NCI-H1436 treated with DMSO at 0.1 percent for 48 hours (cell line): Measurements from ENCODE around the gene GIN1.
A peak's percentile ranks its signal among the peaks of the same experiment; 100 is the strongest.
"Not testable (repeated sequence)": the region's sequence is repeated elsewhere in the genome, so short reads cannot be mapped to it uniquely, and the experiment has no call there.

Source experiments
- DNase-seq: peaks from one replicate; lab custom pipeline; 2025; lab: John Stamatoyannopoulos, UW

The GIN1 gene

GRCh38 chr5:103119765-103120606 lies at the start of gene GIN1, which contains the start of gene PPIP5K2:
Gene GIN1 (minus strand): TSS chr5:103120138. CDS start chr5:103108707, 11,431 bp downstream.
Gene PPIP5K2 (plus strand): TSS chr5:103120301. CDS start chr5:103129590, 9,289 bp downstream.
- DNase-seq, result peak; percentile 86

- no peak for DNase-seq
Measured at GRCh38 chr5:103166706-103167105, 46.8 kb upstream of the GIN1 start.

GRCh38 chr5:103151156-103151555 lies 31.2 kb upstream of the GIN1 start:
- no peak for DNase-seq

GRCh38 chr5:103148213-103148612 lies 28.3 kb upstream of the GIN1 start:
- DNase-seq, result no peak

GRCh38 chr5:103145196-103145595 lies 25.3 kb upstream of the GIN1 start:
- DNase-seq, result no peak

- DNase-seq, result not testable (repeated sequence)
Measured at GRCh38 chr5:103142132-103142531, 22.2 kb upstream of the GIN1 start.

GRCh38 chr5:103139264-103139865 lies 19.4 kb upstream of the GIN1 start:
- no peak for DNase-seq

- DNase-seq, result no peak
Measured at GRCh38 chr5:103138202-103138690, 18.3 kb upstream of the GIN1 start.

- no peak for DNase-seq
Measured at GRCh38 chr5:103135461-103135860, 15.5 kb upstream of the GIN1 start.

- DNase-seq, result no peak
Measured at GRCh38 chr5:103133231-103133630, 13.3 kb upstream of the GIN1 start.

GRCh38 chr5:103132684-103133083 lies 12.7 kb upstream of the GIN1 start:
- DNase-seq, result no peak

- DNase-seq, result no peak
Measured at GRCh38 chr5:103128202-103128601, 8.3 kb upstream of the GIN1 start.

- DNase-seq, result no peak
Measured at GRCh38 chr5:103127292-103127817, 7.4 kb upstream of the GIN1 start.

- DNase-seq, result no peak
Measured at GRCh38 chr5:103126557-103126956, 6.6 kb upstream of the GIN1 start.

- DNase-seq, result no peak
Measured at GRCh38 chr5:103122242-103122641, 2.3 kb upstream of the GIN1 start.

GRCh38 chr5:103120607-103121200 lies 766 bp upstream of the GIN1 start:
- no peak for DNase-seq

GRCh38 chr5:103119070-103119764 lies 721 bp downstream of the GIN1 start:
- DNase-seq, result no peak

- no peak for DNase-seq
Measured at GRCh38 chr5:103117471-103117991, 2.4 kb downstream of the GIN1 start.

- no peak for DNase-seq
Measured at GRCh38 chr5:103114440-103114839, 5.5 kb downstream of the GIN1 start.

GRCh38 chr5:103112910-103113309 lies 7.0 kb downstream of the GIN1 start:
- DNase-seq, result no peak

- no peak for DNase-seq
Measured at GRCh38 chr5:103111468-103111867, 8.5 kb downstream of the GIN1 start.

- no peak for DNase-seq
Measured at GRCh38 chr5:103110403-103110802, 9.5 kb downstream of the GIN1 start.
